Epithelial cell of prostate (primary cell): Measurements from ENCODE around the gene ZNF469.

ENCODE experiments used
- DNase-seq: peaks from one replicate; pipeline ENCODE4 v3.0.0-alpha.2; 2011; ENCODE audit warnings: low read depth, low spot score
- H3K27ac ChIP-seq: fragments of 450-650 bp; 2 replicates; pipeline ENCODE4 v1.5.1; 2017; ENCODE audit warnings: mild to moderate bottlenecking

ZNF469 gene

DNA sequence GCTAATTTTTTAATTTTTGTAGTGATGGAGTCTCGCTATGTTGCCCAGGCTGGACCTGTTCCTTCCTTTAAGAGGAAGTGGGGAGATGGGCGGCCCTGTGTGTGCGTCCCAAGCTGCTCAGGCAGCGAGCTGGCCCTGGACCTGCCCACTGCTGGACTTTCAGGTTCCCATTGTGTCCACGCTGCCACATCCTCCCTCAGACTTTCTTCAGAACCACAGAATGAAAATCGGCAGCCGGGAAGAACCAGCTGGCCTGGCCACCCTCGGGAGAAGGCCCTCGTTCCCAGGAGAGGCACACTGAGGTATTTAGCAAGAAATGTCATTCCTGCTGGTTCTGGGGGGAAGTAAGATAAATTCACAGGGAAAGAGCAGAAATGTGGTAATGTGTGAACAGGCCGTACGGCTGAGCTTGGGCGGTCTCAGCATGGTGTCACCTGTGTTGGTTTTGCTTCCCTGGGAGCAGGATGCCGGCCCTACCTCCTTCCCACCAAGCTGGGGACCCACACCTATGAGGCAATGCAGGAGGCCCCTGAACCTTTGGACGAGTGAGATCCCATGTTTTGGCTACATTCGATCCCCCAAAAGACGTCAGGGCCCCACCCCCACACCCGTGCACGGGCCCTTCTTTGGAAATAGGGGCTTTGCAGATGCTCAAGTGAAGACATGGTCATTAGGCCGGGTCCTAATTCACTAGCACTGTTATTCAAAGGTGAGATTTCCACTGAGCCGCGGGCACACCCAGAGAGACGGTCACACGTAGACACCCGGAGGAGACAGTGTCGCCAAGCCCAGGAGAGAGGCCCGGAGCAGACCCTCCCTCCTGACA, 35.9 kb upstream of the ZNF469 start:
- H3K27ac ChIP-seq: no peak overlapping the region
- DNase-seq: no peak

DNA sequence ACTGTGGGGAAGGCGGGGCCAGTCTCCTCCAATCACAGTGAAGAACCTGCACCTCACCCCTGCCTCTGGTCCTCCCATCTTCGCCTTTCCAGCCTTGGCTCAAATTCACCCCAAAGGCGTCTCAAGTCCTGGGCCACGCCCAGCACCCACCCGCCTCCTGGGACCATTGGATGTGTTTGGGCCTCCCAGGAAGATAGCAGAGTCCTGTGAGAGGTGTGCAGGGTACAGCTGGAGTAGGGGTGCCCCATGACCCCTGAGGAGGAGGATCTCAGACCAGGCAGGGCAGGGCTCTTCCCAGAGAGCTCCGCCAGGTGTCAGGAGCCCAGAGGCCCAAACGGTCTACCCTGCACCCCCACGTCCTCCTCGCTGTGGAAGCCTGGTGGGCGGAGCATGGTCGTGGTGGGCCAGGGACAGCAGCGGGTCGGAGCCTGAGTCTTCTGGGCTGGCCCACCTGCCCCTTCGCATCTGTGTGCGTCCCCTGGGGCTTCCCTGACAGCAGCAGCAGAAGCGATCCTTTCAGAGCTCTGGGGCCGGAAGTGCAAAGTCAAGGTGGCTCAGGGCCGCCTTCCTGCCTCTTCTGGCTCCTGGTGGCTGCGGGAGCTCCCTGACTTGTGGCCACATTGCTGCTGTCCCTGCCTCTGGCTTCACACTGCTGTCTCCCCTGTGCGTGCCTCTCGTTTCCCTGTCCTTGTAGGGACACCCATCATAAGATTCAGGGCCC, 34.9 kb upstream of the ZNF469 start:
- no peak for DNase-seq

DNA sequence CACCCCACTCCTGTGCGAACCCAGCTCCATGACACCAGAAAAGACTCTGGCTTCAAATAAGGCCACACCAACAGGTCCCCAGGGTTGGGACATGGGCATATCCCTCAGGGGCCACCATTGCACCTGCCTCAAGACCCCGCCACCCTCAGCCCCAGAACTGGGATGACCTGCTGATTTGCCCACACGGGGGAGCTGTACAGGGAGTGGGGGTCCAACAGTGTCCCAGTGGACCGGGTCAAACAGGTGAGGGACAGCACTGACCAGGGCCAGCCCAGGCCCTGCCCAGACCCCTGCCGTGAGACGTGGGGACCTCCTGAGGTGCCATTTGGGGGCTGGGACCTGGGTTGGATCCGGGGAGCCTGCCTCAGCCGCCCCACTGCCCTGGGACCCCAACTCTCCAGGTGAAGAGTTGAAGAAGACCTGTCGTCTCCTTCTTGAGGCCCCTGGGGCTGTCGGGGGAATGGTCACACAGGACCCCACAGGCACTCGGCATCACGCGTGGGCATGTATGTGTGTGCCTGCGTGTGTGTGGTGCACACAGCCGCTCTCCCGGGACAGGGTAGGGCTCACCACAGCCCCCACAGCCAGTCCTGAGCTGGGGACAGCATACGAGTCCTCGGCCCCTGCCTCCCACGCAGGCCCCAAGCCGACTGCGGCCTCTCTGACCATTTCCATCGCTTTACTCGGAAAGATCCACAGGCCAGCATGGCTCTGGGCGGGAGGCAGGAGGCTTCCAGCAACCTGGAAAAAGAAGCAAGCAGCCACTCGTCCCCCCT, 34.2 kb upstream of the ZNF469 start:
- no peak overlapping the region for H3K27ac ChIP-seq
- no peak for DNase-seq

More for the DNA sequence above, 34.9 kb upstream of the ZNF469 start:
- no peak overlapping the region for H3K27ac ChIP-seq

DNA sequence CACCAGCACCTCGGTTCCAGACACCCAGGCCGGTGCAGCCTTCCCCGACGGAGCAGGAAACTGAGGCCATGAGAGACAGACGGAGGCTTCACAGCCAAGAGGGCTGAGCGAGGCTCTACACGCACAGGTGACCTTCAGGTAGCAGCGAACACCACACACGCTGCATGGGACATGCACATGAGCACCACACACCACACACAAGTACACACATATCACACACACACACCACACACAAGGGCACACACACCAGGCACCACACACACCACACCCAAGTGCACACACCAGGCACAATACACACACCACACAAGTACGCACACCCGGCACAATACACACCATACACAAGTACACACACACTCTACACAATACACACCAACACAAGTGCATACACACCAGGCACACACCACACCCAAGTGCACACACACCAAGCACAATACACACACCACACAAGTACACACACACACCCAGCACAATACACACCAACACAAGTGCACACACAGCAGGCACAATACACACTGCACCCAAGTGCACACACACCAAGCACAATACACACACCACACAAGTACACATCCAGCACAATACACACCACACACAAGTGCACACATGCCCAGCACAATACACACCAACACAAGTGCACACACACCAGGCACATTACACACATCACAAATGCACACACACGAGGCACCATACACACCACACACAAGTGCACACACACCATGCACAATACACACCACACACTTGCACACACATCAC, 33.4 kb upstream of the ZNF469 start:
- DNase-seq: no peak
- no peak overlapping the region for H3K27ac ChIP-seq

DNA sequence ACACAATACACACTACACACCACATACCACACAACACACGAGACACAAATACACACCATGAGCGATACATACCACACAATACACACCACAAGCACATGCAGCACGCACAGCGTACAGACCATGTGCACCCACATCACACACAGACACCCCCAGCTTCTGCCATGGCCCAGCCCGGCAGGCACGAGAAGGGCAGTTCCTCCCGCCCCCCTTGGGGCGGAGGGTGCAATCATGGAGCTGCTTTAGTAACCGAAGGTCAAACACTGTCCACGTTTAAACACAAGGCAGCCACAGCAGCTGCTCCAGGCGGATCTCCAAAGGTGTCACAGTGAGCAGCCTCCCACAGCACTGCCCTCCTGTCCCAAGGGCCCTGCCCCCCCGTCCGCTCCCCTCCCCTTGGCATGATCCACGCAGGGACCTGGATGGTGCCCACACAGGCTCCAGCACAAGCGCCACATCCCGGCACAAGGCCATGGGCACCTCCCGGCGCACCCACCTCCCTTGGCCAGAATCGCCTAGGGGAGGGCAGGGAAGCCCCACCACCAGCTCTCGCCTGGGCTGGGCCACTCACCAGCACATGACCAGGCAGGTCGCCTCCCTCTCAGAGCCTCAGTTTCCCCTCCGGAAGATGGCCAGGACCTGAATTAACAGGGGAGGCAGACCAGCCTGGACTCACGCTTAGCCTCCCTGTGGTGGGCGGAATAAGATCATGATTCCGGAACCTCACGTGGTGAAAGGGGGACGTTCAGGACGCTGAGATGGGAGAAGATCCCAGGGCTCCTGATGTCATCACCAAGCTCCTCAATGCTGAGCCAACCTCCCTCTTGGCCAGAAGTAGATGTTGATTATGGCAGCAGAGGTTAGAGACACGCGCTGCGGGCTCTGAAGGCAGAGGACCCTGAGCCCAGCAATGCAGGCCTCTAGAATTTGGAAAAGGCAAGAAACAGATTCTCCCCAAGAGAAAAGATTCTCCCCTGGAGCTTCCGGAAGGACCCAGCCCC, 32.6 kb upstream of the ZNF469 start:
- no peak for DNase-seq
- no peak overlapping the region for H3K27ac ChIP-seq

DNA sequence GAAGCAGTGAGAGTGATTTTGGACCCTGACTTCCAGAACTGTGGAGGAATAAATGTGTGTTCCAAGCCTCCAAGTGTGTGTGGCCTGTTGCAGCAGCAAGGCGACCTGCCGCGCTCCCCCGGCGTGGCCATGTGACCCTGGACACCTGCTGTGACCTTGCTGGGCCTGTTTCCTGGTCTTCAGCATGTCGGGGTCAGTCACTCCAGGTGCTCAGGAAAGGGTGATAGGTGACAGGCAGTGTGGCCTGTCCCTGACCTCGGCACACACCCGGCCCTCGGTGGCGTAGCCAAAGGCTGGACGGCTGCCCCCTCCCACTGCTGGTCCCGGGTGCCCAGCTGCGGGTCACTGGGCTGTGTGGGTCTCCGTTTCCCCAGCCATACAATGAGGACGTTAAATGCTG, 31.8 kb upstream of the ZNF469 start:
- H3K27ac ChIP-seq: no peak overlapping the region
- no peak for DNase-seq

DNA sequence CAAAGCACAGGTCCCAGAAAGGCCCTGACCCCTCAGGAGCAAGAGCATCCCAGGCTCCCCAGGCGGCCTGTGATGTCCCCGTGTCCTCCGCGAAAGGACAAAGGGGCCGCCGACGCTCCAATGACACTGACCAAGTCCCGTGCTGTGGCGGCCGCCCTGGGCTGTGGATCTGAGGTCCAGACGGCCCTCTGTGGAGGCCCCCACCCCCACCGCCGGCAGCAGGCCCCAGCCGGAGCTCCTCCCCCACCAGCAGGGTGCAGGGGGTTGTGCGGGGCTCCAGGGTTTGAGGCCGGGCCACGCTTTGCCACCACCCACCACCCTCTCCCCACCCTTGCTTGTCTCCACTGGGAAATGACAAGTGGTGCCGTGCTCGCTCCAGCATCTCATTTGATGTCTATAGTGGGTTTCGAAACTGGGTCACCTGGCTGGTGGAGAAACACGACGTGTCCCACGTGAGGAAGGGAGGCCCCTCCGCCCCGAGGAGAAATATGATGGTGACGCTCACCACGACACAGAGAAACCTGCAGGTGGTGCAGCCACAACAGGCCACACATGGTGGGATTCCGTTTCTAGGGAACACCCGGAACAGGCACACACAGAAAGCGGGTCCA, 31.2 kb upstream of the ZNF469 start:
- no peak overlapping the region for H3K27ac ChIP-seq
- no peak for DNase-seq

DNA sequence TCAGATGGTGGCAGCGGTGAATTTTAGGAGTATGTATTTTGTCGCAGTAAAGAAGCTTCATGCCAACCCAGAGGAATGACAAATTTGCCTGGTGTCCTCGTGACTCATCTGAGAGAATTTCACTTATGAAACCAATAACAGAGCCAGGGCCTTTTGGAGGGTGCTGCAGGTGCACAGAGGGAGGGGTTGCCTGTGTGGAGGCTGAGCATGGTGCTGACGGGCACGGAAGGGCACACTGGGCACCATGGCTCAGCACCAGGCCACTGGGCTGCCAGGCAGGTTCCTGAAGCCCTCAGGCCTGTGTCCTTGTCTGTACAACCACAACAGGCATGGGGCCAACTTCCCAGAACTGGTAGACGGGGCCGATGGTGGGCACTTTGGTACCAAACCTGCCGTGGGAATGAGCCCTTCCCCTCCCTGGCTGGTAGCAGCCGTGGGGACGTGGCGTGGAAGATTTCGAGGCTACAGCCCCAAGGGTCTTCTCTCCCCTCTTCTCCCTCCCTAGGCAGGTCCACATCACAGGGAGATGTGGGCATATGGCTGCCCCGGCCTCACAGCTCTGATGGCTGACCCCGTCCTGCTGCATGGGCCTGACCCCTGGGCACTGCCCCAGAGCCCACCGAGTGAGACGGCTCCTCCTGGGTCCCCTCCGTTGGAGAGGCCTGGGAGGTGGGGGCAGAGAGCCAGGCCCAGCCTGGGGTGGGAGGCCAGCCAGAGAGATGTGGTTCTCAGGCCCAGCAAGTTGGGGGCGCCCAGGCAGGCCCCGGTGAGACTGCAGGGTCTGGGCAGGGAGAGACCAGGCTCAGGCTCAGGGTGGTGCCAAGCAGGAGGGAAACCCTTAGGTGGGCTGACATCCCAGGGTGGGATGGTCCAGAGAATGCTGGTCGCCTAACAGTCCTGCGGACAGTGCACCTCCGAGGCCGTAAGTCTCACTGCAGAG, 30.2 kb upstream of the ZNF469 start:
- DNase-seq: no peak
- no peak overlapping the region for H3K27ac ChIP-seq

DNA sequence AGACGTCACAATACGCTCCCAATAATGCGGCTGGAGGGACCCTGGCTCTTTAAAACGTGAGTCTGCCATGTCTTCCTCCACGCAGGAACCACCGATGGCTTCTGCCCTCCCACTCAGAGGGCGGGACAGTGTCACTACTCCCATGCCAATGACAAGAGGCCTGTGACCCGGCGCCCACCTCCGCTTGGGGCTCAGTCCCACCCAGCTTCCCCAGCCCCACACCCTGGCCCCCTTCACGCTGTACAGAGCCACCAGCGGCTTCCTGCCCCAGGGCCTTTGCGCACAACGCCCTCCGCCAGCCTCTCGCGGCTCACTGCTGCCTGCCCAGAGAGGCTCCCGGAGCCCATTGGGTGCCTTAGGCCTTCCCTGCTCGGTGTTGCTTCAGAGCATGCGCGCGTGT, 29.5 kb upstream of the ZNF469 start:
- H3K27ac ChIP-seq: no peak overlapping the region
- DNase-seq: no peak

DNA sequence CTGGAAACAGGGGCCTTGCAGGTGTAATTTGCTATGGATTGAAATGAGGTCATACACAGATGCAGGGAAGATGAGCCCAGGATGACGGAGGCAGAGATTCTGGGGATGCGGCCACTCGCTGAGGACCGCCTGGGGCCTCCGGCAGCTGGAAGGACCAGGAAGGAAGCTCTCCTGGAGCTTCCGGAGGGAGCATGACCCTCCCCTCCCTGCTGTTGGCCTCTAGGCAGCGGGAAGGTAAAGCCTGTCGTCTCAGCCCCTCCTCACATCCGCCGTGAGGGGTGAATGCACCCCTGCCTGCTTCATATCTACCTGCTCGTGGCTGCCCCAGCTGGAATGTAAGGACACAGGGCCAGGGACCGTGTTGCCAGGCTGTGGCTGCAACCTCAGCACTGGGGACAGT, 29.1 kb upstream of the ZNF469 start:
- H3K27ac ChIP-seq: no peak overlapping the region
- DNase-seq: no peak

DNA sequence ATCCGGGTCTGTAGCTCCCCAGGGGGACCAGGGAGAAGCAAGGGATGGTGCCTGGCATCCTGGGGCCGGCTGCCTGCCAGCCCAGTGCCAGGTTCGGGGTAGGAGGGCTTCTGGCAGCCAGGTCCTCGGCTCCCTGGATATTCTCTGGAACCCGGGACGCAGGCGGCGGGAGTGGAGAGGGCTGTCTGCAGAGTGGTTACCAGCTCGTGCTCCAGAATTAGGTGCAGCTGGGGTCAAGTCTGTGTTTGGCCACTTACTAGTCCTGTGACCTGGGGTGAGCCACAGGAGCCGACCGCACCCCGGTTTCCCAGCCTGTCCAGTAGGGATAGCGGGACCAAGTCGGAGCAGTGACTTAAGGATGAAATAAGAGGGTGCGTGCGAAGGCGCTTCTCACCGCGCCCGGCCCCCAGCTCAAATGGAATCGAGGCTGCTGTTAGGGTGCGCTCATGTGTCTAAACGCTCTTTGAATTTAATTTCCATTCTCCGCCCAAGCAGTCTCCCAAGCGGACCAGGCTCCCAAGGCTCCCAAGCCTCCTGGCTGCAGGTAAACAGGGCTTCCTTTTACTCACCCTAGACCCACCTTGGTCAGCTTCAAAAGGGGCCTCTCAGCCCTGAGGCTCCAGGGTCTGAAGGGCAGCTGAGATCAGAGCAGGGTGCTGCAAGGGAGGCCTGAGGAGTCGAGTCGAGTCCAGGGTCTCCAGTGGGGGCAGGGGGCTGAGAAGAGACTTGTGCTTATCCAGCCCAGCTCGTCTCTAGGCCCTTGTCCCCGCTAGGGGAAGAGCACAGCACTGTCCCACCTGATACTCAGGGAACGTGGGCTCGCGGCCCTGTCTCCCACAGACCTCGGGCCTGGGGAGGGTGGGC, 28.3 kb upstream of the ZNF469 start:
- no peak for DNase-seq
- no peak overlapping the region for H3K27ac ChIP-seq

DNA sequence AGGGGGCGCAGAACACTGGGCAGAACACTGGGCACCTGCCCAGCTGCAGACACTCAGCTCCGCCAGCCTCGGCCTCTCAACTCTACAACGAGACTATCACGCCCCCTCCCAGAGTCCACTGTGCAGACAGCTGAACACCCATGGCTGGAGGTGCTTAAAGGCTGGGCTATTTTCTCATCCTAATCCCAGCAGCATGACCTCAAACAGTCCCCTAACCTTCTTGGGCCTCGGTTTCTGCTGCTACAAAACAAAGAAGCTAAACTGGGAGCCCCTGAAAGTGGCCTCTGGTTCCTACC, 27.7 kb upstream of the ZNF469 start:
- no peak for DNase-seq
- H3K27ac ChIP-seq: no peak overlapping the region

DNA sequence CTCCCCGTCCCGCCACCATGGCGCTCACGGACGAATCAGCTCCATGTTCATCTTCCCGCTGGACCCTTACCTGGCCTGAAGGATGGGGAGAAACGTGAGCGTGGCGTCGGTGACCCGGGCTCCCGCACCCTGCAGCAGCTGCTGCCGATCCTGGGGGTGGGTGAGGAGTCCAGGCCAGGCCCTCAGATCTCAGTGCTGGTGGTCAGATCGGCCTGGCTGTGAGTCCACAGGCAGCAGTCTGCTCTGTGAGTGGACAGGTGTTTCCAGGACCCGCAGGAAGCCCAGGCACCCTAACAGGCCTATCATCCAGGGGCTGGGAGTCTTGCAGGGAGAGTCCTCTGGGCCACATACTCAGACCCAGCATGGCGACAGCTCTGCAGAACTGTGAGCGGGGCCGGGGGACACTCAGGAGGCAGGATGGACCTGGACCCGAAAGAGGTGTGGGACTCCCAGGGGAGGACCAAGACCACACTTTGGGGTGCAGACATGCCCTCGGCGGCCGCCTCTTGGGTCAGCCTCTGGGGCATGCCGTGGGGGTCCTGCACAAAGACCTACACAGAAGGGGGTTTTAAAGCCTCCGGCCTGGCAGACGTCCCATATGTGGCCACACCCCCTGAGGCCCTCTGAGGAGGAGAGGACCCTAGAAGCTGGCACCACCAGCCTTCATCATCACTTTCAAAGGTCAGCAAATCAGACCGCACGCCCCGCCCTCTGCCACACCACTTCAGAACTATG, 27.2 kb upstream of the ZNF469 start:
- no peak for DNase-seq

DNA sequence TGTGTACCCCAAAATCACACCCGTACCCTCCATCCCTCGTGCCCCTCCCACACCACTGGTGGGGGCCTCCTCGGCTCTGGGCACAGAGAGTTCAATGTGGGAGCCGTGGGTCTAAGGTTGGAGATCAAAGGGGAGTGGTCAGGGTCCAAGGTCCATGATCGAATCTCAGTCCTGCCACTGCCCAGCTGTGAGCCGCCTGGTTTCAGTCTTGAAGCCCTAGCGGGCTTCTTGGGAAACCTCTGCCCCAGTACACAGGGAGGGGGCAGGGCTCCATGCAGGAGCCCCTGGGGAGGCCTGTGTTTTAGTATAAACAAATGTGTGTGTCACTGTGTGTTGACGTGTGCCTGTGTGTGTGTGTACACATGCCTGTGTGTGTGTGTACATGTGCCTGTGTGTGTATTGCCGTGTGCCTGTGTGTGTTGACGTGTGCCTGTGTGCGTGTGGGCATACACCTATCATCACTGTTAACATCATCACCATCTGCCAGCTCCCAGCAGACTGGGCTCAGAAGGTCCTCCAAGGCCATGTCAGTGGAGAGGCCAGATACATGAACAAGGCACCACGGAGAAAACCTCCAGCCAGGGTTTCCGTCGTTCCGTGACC, 26.5 kb upstream of the ZNF469 start:
- H3K27ac ChIP-seq: no peak overlapping the region
- no peak for DNase-seq

More for the DNA sequence above, 27.2 kb upstream of the ZNF469 start:
- H3K27ac ChIP-seq: no peak overlapping the region

DNA sequence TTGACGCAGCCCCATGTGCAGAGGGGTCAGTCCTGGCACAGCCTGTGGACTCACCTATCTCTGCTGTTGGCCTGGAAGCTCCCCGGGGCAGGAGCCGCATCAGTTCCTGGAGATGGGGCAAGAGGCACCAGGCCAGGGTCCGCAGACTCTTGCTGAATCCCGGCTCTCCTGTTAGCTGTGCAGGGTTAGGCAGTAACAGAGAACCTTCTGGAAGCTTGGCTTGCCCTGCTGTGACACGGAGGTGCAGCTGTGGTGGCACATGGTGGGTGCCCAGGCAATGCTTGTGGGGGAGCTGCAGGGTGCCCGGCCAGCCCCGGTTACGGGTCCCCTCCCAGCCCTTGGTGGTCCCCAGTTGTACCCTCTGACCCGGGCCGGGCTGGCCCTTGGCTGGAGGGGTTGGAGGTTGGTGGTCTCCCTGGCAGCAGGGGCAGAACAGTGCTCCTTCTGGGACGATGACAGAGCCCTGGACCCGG, 26.0 kb upstream of the ZNF469 start:
- no peak overlapping the region for H3K27ac ChIP-seq

More for the DNA sequence above, 26.0 kb upstream of the ZNF469 start:
- no peak for DNase-seq
